Measurements from ENCODE around the gene CFAP46. TPM values are rescaled to one million over a fixed set of nuclear protein-coding genes. Genes with fewer than 3 reads are reported as not detected.

The CFAP46 gene
- total and polyA plus RNA-seq, 2 donors (not counting 1 experiment from before 2014, with no cell fraction given) = 0.07 TPM; not detected in 1

DNA sequence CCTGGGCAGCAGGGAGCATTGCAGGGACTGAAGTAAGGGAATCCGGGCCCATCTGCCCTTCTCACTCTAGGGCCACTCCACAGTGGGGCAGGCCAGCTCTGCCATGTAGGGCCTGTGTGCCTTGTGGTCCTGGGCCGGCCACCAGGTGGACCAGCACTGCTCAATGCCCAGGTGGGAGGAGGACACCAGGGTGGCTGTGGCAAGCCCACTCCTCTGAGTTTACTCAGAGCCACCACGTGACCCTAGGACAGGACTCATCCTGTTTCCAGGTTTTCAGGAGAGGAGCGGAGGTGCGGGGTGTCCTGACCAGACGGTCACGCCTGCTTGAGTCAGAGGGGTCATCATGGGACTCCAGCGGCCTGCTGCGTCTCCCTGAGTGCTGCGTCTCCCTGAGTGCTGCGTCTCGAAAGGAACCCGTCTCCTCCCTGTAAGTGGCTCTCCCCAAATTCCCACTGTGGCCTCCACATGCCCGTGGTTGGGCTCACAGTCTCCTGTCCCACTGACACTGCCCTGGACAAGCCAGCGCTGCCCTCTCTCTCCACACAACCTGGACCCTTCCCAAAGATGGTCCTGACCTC lies 2.9 kb downstream of the CFAP46 start:
- Histone ChIP-seq H3K4me2 (replicated peaks; ENCODE audit: low read depth, low read length, poor library complexity, severe bottlenecking) (no peak overlapping the region), H3K27ac (ENCODE audit: low read length in 2 of 2) (no peak overlapping the region), H3K79me2 (ENCODE audit: control insufficient read depth, insufficient read depth, low read length) (no peaks in the 10 kb centered on the region), H4K20me1 (ENCODE audit: control insufficient read depth, insufficient read depth, low read length, poor library complexity, severe bottlenecking) (no peaks in the 10 kb centered on the region), H3K4me3 (ENCODE audit: control extremely low read depth in 1 of 5, extremely low read depth in 1 of 5, insufficient read depth in 1 of 5, low read depth in 2 of 5, low read length in 4 of 5) (no peak overlapping the region), H3K9ac (ENCODE audit: low read length) (no peak overlapping the region), H3K36me3 (replicated peaks in 1 of 2; ENCODE audit: control extremely low read depth in 1 of 2, control insufficient read depth in 1 of 2, extremely low read depth in 1 of 2, insufficient read depth in 2 of 2, low read length in 1 of 2) (no peaks in the 10 kb centered on the region), H2AFZ (ENCODE audit: insufficient read depth, low read depth, low read length, poor library complexity, severe bottlenecking) (no peak overlapping the region), H3K9me3 (ENCODE audit: control extremely low read depth in 1 of 3, control insufficient read depth in 2 of 3, insufficient read depth in 1 of 3, low read length in 2 of 3) (peaks cover 0 to 4% (median 0%) of the 10 kb centered on the region in 3 donors), H3K27me3 (replicated peaks in 1 of 4; ENCODE audit: control extremely low read depth in 1 of 4, control insufficient read depth in 3 of 4, insufficient read depth in 4 of 4, low read length in 3 of 4) (peaks cover 0 to 57% (median 18%) of the 10 kb centered on the region in 4 experiments), H3K4me1 (ENCODE audit: control insufficient read depth in 2 of 2, insufficient read depth in 2 of 2, low read length in 2 of 2) (peaks cover 19 to 25% of the 10 kb centered on the region in 2 donors)
- intact Hi-C loops (cut with micrococcal nuclease) = no loop called here
- ChIA-PET CTCF (interaction anchor here (1.0 kb wide), 2 partner anchors 11 to 23 kb away, joined by 3 to 4 read pairs; no protein-coding TSS in a partner anchor), POLR2A (no interaction called here)
- ATAC-seq (ENCODE audit: low read depth) (no peak), DNase-seq (no peak)
- WGBS (ENCODE audit: insufficient coverage) = 89% methylated on average over 15 of the region's 15 CpGs
- TF ChIP-seq, protein P1, sequence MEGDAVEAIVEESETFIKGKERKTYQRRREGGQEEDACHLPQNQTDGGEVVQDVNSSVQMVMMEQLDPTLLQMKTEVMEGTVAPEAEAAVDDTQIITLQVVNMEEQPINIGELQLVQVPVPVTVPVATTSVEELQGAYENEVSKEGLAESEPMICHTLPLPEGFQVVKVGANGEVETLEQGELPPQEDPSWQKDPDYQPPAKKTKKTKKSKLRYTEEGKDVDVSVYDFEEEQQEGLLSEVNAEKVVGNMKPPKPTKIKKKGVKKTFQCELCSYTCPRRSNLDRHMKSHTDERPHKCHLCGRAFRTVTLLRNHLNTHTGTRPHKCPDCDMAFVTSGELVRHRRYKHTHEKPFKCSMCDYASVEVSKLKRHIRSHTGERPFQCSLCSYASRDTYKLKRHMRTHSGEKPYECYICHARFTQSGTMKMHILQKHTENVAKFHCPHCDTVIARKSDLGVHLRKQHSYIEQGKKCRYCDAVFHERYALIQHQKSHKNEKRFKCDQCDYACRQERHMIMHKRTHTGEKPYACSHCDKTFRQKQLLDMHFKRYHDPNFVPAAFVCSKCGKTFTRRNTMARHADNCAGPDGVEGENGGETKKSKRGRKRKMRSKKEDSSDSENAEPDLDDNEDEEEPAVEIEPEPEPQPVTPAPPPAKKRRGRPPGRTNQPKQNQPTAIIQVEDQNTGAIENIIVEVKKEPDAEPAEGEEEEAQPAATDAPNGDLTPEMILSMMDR (IDR thresholded peaks at IDR 0.05) = no peak
- TF ChIP-seq EZH2 (IDR thresholded peaks at IDR 0.05; ENCODE audit: borderline replicate concordance, insufficient read depth, low read depth, low read length, poor library complexity, severe bottlenecking) = no peak
- peak overlapping the region; percentile 5 for H3K4me3 Mint-ChIP-seq
- no peak overlapping the region for H3K27ac Mint-ChIP-seq
- peaks cover 53% of the 10 kb centered on the region for H3K27me3 Mint-ChIP-seq
- no peaks in the 10 kb centered on the region for H3K9me3 Mint-ChIP-seq (ENCODE audit: insufficient read depth)
- peaks cover 27% of the 10 kb centered on the region for H3K4me1 Mint-ChIP-seq
